SK-N-SH (cell line): ENCODE data around the gene ZXDA. TPM values are rescaled to one million over a fixed set of nuclear protein-coding genes. Genes with fewer than 3 reads are reported as not detected.

Source experiments
- CTCF ChIA-PET: fragments of 300-600, 350-600 bp; formaldehyde crosslinking; extraction: SDS; loops from one replicate; lab custom pipeline; 2021; lab: Yijun Ruan, JAX
- POLR2A ChIA-PET: fragments of 350-600 bp; sonication (Branson Sonifier 250); formaldehyde crosslinking; extraction: SDS; loops from one replicate; lab custom pipeline; 2020; ENCODE audit warnings: antibody characterized with exemption, inconsistent platforms; lab: Yijun Ruan, JAX
- DNase-seq: peaks from one replicate; pipeline ENCODE4 v3.0.0; 2012
- H2AFZ ChIP-seq: fragments of 200-600 bp; sonication (generic); 2 replicates; pipeline ENCODE4 v1.8.1; 2016; ENCODE audit warnings: antibody characterized with exemption, mild to moderate bottlenecking, low read depth
- H3F3A ChIP-seq: fragments of 200-600 bp; sonication (generic); replicated peaks from 2 replicates; pipeline ENCODE3; 2016; ENCODE audit warnings: antibody characterized with exemption, mild to moderate bottlenecking; ENCODE audit not compliant: insufficient read depth
- H3K27ac ChIP-seq, 2 experiments: fragments of 200-500 bp in 1 of 2; fragments of 200-600 bp in 1 of 2; sonication (Bioruptor generic) in 1 of 2; sonication (generic), shearing (Covaris generic) in 1 of 2; 2 replicates each; pipeline versions ENCODE4 v1.5.1 to v1.6.1; 2014 to 2016; ENCODE audit warnings: low read depth in 2 of 2, inconsistent platforms in 1 of 2, low read length in 1 of 2, mild to moderate bottlenecking in 1 of 2, mixed read lengths in 1 of 2
- H3K27me3 ChIP-seq: fragments of 200-600 bp; sonication (generic), shearing (Covaris generic); 2 replicates; pipeline ENCODE4 v1.6.1; 2016; ENCODE audit warnings: mixed run types; ENCODE audit not compliant: insufficient read depth
- H3K36me3 ChIP-seq, 2 experiments: fragments of 200-500 bp in 1 of 2; fragments of 200-600 bp in 1 of 2; sonication (Bioruptor generic) in 1 of 2; sonication (generic) in 1 of 2; replicated peaks in 1 of 2; 2 replicates each; pipeline versions ENCODE3 to v1.5.1; 2014 to 2016; ENCODE audit warnings: low read length in 1 of 2, mild to moderate bottlenecking in 1 of 2; ENCODE audit not compliant: insufficient read depth in 2 of 2, control insufficient read depth in 1 of 2
- H3K4me1 ChIP-seq, 2 experiments: fragments of 200-500 bp in 1 of 2; fragments of 200-600 bp in 1 of 2; sonication (Bioruptor generic) in 1 of 2; sonication (generic), shearing (Covaris generic) in 1 of 2; 2 replicates each; pipeline versions ENCODE4 v1.5.1 to v1.6.1; 2014 to 2016; ENCODE audit warnings: low read depth in 1 of 2, low read length in 1 of 2, mixed run types in 1 of 2; ENCODE audit not compliant: insufficient read depth in 2 of 2, control insufficient read depth in 1 of 2
- H3K4me2 ChIP-seq: fragments of 200-600 bp; sonication (generic), shearing (Covaris generic); 2 replicates; pipeline ENCODE4 v1.6.1; 2017; ENCODE audit warnings: mixed run types
- H3K4me3 ChIP-seq, 2 experiments: fragments of 200-500 bp in 1 of 2; fragments of 200-600 bp in 1 of 2; sonication (Bioruptor generic) in 1 of 2; sonication (generic), shearing (Covaris generic) in 1 of 2; 2 replicates each; pipeline versions ENCODE4 v1.5.1 to v1.8.1; 2014 to 2016; ENCODE audit warnings: low read depth in 2 of 2, inconsistent platforms in 1 of 2, low read length in 1 of 2, mild to moderate bottlenecking in 1 of 2, mixed read lengths in 1 of 2, moderate library complexity in 1 of 2
- H3K79me2 ChIP-seq: fragments of 200-600 bp; sonication (generic); 2 replicates; pipeline ENCODE4 v1.8.1; 2017; ENCODE audit warnings: mild to moderate bottlenecking; ENCODE audit not compliant: insufficient read depth
- H3K9ac ChIP-seq: fragments of 200-600 bp; sonication (generic); 2 replicates; pipeline ENCODE4 v1.6.1; 2017; ENCODE audit warnings: mixed run types
- H3K9me2 ChIP-seq: fragments of 200-600 bp; sonication (generic); 2 replicates; pipeline ENCODE4 v1.6.1; 2017; ENCODE audit warnings: mixed run types
- H3K9me3 ChIP-seq: fragments of 200-600 bp; sonication (generic); 2 replicates; pipeline ENCODE4 v1.6.1; 2017; ENCODE audit warnings: mixed run types, mild to moderate bottlenecking, moderate library complexity
- H4K20me1 ChIP-seq: fragments of 200-600 bp; sonication (generic); 2 replicates; pipeline ENCODE4 v1.6.1; 2017; ENCODE audit warnings: mild to moderate bottlenecking, mixed run types; ENCODE audit not compliant: insufficient read depth
- FOSL2 ChIP-seq: IDR thresholded peaks from 2 replicates; pipeline ENCODE4 v1.4.0; 2012; ENCODE audit warnings: low read depth, mild to moderate bottlenecking, moderate library complexity, borderline replicate concordance
- NRF1 ChIP-seq: IDR thresholded peaks from 2 replicates; pipeline ENCODE4 v1.6.1; 2012; ENCODE audit warnings: low read depth, mild to moderate bottlenecking, low read length
- POLR2AphosphoS5 ChIP-seq: IDR thresholded peaks from 2 replicates; pipeline ENCODE4 v1.6.1; 2012; ENCODE audit warnings: low read depth, low read length
- SIN3A ChIP-seq: IDR thresholded peaks from 2 replicates; pipeline ENCODE4 v1.6.1; 2012; ENCODE audit warnings: low read depth, mild to moderate bottlenecking, low read length, moderate library complexity, borderline replicate concordance
- SMC3 ChIP-seq: IDR thresholded peaks from 2 replicates; pipeline ENCODE4 v1.6.1; 2012; ENCODE audit warnings: low read depth, low read length, improper control_type of control experiment
- TAF1 ChIP-seq: IDR thresholded peaks from 2 replicates; pipeline ENCODE4 v1.6.1; 2012; ENCODE audit warnings: low read depth, mild to moderate bottlenecking, low read length, moderate library complexity, borderline replicate concordance
- TEAD4 ChIP-seq: IDR thresholded peaks from 2 replicates; pipeline ENCODE4 v1.4.0; 2012; ENCODE audit warnings: mild to moderate bottlenecking, borderline replicate concordance; ENCODE audit not compliant: insufficient read depth
- WGBS: methylation state at CpG from one replicate; pipeline ENCODE4 v1.1.6; 2017; ENCODE audit warnings: low lambda C conversion rate; 5-methylcytosine and 5-hydroxymethylcytosine counted together
- polyA plus RNA-seq, 3 experiments: library from polyadenylated mRNA; depleted of rRNA; stranded (reverse); fragments of >200 nt; gene quantifications; 2 replicates each; pipeline ENCODE4 v1.2.3, GENCODE V29; 2012
- TF ChIP-seq, protein P1 (sequence below): fragments of 200-600 bp; sonication (generic); IDR thresholded peaks from 2 replicates; pipeline ENCODE4 v1.6.1; 2017; ENCODE audit warnings: antibody characterized with exemption, mild to moderate bottlenecking, moderate library complexity
- TF ChIP-seq, protein P2 (sequence below): fragments of 150-350 bp; IDR thresholded peaks from 2 replicates; pipeline ENCODE4 v1.6.1; 2017; ENCODE audit warnings: antibody characterized with exemption, low read length, low read depth, borderline replicate concordance
- TF ChIP-seq, protein P3 (sequence below): fragments of 150-350 bp; IDR thresholded peaks from 2 replicates; pipeline ENCODE4 v1.6.1; 2016; ENCODE audit warnings: mild to moderate bottlenecking, low read depth, low read length
- TF ChIP-seq, protein P4 (sequence below): IDR thresholded peaks from 2 replicates; pipeline ENCODE4 v1.4.0; 2012; ENCODE audit warnings: low read depth, borderline replicate concordance

The ZXDA gene
- polyA plus RNA-seq, 1 of the 3 experiments (the other 2 are of a cell fraction), result 0.84 TPM

DNA sequence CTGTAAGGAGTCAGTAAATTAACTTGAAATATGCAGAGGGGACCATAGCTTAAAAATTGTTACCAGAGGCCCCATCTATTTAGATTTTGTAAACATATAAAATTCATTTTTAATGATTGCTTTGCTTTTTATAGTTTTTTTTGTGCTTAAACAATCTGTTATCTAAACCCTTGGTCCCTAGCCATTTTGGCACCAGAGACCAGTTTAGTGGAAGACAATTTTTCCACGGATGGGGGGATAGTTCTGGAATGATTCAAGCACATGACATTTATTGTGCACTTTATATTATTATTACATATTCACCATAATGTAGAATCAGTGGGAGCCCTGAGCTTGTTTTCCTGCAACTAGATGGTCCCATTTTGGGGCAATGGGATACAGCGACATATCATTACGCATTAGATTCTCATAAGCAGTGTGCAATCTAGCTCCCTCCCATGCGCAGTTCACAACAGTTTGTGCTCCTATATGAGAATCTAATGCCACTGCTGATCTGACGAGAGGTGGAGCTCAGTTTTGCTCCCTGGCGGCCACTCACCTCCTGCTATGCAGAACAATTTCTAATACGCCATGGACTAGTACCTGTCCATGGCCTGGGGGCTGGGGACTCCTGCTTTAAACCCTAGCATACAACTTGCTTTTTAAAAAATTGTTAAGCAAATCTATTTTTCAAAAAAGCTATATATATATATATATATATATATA is 5.9 kb downstream of the ZXDA start:
- POLR2A ChIA-PET, result no interaction called here
- no peak overlapping the region for H2AFZ ChIP-seq
- no peaks in the 10 kb centered on the region; a peak in 3 of 4 replicates for H3K4me1 ChIP-seq
- no peak overlapping the region for H3K4me2 ChIP-seq
- no peaks in the 10 kb centered on the region for H3K9me3 ChIP-seq
- no peak overlapping the region for H3K4me3 ChIP-seq
- CTCF ChIA-PET, result no interaction called here
- H3K9ac ChIP-seq, result no peak overlapping the region
- H3K36me3 ChIP-seq, result no peaks in the 10 kb centered on the region
- WGBS, result 46% methylated on average over 7 of the region's 7 CpGs
- no peak overlapping the region for H3K27ac ChIP-seq
- no peaks in the 10 kb centered on the region for H3K27me3 ChIP-seq
- peaks cover 12% of the 10 kb centered on the region for H3K79me2 ChIP-seq
- no peak for DNase-seq
- H3F3A ChIP-seq, result peaks cover 17% of the 10 kb centered on the region
- no peaks in the 10 kb centered on the region for H4K20me1 ChIP-seq
- TF ChIP-seq POLR2AphosphoS5 (no peak), SMC3 (no peak)
- TF ChIP-seq, protein P1, sequence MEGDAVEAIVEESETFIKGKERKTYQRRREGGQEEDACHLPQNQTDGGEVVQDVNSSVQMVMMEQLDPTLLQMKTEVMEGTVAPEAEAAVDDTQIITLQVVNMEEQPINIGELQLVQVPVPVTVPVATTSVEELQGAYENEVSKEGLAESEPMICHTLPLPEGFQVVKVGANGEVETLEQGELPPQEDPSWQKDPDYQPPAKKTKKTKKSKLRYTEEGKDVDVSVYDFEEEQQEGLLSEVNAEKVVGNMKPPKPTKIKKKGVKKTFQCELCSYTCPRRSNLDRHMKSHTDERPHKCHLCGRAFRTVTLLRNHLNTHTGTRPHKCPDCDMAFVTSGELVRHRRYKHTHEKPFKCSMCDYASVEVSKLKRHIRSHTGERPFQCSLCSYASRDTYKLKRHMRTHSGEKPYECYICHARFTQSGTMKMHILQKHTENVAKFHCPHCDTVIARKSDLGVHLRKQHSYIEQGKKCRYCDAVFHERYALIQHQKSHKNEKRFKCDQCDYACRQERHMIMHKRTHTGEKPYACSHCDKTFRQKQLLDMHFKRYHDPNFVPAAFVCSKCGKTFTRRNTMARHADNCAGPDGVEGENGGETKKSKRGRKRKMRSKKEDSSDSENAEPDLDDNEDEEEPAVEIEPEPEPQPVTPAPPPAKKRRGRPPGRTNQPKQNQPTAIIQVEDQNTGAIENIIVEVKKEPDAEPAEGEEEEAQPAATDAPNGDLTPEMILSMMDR, result no peak
- H3K9me2 ChIP-seq, result no peaks in the 10 kb centered on the region

DNA sequence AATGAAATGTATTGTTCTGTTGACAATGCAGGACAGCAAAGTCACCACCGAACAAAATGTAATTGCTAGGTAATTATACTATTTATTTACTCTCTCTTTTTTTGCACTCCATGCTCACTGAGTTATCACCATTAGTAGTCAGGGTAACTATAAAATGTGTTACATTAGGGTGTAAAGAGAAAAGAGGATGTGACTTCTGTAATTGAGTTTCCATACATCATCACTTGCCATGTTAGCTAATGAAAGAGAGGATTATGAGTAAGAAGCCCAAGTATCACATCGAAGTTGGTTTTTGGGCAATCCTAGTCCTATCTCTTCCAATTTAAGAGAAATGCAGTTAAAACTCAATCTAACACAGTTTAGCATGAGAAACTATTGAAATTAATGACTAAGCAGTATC is 7.6 kb downstream of the ZXDA start:
- Histone ChIP-seq H3K27ac (no peak overlapping the region), H2AFZ (no peak overlapping the region), H3K4me1 (no peaks in the 10 kb centered on the region; a peak in 2 of 4 replicates), H3K79me2 (peaks cover 12% of the 10 kb centered on the region), H3K4me2 (no peak overlapping the region), H4K20me1 (no peaks in the 10 kb centered on the region), H3K36me3 (no peaks in the 10 kb centered on the region), H3K27me3 (no peaks in the 10 kb centered on the region), H3K4me3 (no peak overlapping the region), H3K9me2 (no peaks in the 10 kb centered on the region), H3F3A (peaks cover 15% of the 10 kb centered on the region), H3K9ac (no peak overlapping the region), H3K9me3 (no peaks in the 10 kb centered on the region)
- TF ChIP-seq FOSL2 (no peak), SIN3A (no peak), NRF1 (no peak), TAF1 (no peak), TEAD4 (no peak)
- TF ChIP-seq, protein P2, sequence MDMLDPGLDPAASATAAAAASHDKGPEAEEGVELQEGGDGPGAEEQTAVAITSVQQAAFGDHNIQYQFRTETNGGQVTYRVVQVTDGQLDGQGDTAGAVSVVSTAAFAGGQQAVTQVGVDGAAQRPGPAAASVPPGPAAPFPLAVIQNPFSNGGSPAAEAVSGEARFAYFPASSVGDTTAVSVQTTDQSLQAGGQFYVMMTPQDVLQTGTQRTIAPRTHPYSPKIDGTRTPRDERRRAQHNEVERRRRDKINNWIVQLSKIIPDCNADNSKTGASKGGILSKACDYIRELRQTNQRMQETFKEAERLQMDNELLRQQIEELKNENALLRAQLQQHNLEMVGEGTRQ, result no peak
- TF ChIP-seq, protein P3, sequence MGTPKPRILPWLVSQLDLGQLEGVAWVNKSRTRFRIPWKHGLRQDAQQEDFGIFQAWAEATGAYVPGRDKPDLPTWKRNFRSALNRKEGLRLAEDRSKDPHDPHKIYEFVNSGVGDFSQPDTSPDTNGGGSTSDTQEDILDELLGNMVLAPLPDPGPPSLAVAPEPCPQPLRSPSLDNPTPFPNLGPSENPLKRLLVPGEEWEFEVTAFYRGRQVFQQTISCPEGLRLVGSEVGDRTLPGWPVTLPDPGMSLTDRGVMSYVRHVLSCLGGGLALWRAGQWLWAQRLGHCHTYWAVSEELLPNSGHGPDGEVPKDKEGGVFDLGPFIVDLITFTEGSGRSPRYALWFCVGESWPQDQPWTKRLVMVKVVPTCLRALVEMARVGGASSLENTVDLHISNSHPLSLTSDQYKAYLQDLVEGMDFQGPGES, result no peak
- TF ChIP-seq, protein P4, sequence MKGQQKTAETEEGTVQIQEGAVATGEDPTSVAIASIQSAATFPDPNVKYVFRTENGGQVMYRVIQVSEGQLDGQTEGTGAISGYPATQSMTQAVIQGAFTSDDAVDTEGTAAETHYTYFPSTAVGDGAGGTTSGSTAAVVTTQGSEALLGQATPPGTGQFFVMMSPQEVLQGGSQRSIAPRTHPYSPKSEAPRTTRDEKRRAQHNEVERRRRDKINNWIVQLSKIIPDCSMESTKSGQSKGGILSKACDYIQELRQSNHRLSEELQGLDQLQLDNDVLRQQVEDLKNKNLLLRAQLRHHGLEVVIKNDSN, result no peak
- CTCF ChIA-PET, result no interaction called here
- DNase-seq, result no peak
- WGBS, result 36% methylated on average over 2 of the region's 2 CpGs
- POLR2A ChIA-PET, result no interaction called here
